ENCODE results near the gene MARCHF3. TPM values are rescaled to one million over a fixed set of nuclear protein-coding genes. Genes with fewer than 3 reads are reported as not detected.
"Not testable (repeated sequence)": the region's sequence is repeated elsewhere in the genome, so short reads cannot be mapped to it uniquely, and the experiment has no call there.

Gene MARCHF3
- total and polyA plus RNA-seq, 3 experiments from 2014 or later = 1.9 to 2.9 (median 2.5) TPM

DNA sequence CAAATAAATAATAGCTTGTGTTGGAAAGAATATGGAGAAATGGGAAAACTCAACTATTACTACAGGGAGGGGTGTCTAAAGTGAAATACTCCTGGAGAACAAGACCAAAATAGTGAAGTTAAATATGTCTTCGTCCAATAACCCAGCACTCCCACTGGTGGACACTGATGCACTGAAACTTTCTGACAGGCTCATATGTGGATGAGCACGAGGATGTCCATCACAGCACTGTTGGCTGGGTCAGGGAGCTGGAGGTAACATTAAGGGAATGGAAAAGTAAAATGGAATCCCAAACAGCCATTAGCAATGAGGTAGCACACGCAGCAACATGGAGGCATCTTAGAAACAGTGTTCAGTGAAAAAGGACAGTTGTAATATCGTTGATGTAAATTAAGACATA is 167.0 kb downstream of the MARCHF3 start:
- Histone ChIP-seq H3K9me3 (ENCODE audit: low read length) (no peaks in the 10 kb centered on the region), H3K27me3 (ENCODE audit: insufficient read depth, low read length, poor library complexity, severe bottlenecking) (no peaks in the 10 kb centered on the region), H3K27ac (ENCODE audit: low read depth, low read length) (no peak overlapping the region), H3K4me3 (ENCODE audit: low read length) (no peak overlapping the region), H3K36me3 (ENCODE audit: insufficient read depth, low read length) (no peaks in the 10 kb centered on the region), H3K4me1 (ENCODE audit: insufficient read depth, low read length) (no peaks in the 10 kb centered on the region)
- Mint-ChIP-seq H3K4me3 (no peak overlapping the region), H3K9me3 (no peaks in the 10 kb centered on the region), H3K27ac (no peak overlapping the region), H3K4me1 (peaks cover 0 to 2% (median 0%) of the 10 kb centered on the region in 3 donors), H3K36me3 (no peaks in the 10 kb centered on the region), H3K27me3 (no peaks in the 10 kb centered on the region)
- ChIA-PET POLR2A (no interaction called here), CTCF (interaction anchor here (1.6 kb wide), 1 partner anchor 11 kb away, joined by 3 read pairs; no protein-coding TSS in a partner anchor)
- no peak for DNase-seq

DNA sequence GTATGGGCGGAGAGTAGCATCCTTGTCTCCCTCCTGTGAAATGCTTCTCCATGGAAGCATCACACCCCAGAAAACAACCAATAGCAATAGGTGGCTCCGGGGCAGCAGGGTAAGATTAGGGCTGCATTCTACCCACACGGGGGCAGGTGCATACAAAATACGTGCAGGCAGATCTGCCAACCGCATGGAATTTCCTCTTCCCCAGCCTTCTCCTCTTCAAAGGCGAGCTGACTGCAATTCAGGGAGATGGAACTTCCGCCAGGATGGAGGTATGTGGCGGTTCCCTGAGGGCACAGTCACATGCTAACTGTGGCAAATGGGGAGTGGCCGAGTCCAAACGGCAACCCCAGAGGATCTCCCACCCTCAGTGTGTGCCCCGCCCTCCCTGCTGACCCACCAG is 171.9 kb downstream of the MARCHF3 start:
- DNase-seq = no peak
- Mint-ChIP-seq H3K4me1 (peaks cover 17 to 19% (median 18%) of the 10 kb centered on the region in 3 donors), H3K27me3 (no peaks in the 10 kb centered on the region), H3K4me3 (no peak overlapping the region), H3K36me3 (peaks cover 1 to 9% (median 3%) of the 10 kb centered on the region in 3 donors), H3K27ac (no peak overlapping the region), H3K9me3 (peaks cover 0 to 3% (median 0%) of the 10 kb centered on the region in 5 donors)
- Histone ChIP-seq H3K27ac (ENCODE audit: low read depth, low read length) (no peak overlapping the region), H3K4me1 (ENCODE audit: insufficient read depth, low read length) (peaks cover 7% of the 10 kb centered on the region), H3K9me3 (ENCODE audit: low read length) (no peaks in the 10 kb centered on the region), H3K4me3 (ENCODE audit: low read length) (no peak overlapping the region), H3K36me3 (ENCODE audit: insufficient read depth, low read length) (no peaks in the 10 kb centered on the region), H3K27me3 (ENCODE audit: insufficient read depth, low read length, poor library complexity, severe bottlenecking) (no peaks in the 10 kb centered on the region)
- ChIA-PET POLR2A (no interaction called here), CTCF (no interaction called here)

DNA sequence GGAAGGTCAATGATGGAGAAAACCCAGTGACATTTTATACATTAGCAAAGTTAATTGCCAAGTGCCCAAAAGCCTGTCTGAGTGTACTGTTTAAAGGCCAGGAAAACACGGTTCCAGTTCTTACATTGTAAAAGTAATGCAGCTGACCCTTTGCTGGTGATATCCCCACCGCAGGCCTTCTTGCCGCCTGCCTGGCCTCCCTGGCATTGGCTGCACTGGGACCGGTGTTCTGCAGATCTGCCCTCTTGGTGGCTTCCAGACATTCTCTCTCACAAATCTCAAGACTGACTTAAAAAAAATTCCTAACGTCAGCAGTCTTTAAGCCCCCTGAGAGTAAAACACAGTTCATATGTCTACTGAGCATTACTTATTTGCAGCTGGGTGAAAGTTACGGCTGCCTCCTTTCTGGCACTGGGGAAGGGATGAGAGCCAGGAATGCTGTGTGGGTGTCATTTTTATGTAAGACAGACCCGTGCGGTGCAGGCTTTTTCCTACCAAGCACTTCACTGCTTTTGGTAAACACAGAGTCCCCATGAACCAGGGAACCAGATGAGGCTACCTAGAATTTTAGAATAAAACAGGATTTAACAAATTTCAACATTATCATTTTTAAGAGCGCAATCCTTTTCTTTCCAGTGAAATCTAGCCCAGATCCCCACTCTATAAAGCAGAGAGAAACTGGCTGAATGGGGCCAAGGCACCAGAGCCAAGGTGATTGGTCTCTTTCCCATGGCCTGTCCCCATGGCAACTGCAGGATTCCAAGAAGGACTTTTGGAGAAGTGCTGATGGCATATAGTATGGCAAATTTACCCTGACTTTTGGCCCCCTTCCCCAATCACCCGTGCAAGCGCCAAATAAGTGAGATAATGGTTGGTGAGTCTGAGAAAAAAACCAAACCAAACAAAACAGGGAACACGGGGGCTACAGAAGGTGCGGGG is 172.6 kb downstream of the MARCHF3 start:
- DNase-seq = no peak
- Mint-ChIP-seq H3K36me3 (peaks cover 1 to 9% (median 3%) of the 10 kb centered on the region in 3 donors), H3K4me1 (peaks cover 24 to 26% (median 25%) of the 10 kb centered on the region in 3 donors), H3K27me3 (no peaks in the 10 kb centered on the region), H3K9me3 (peaks cover 0 to 3% (median 0%) of the 10 kb centered on the region in 5 donors), H3K4me3 (no peak overlapping the region), H3K27ac (peak overlapping the region in 1 of 8 donors; percentile 85)
- H3K36me3 ChIP-seq (ENCODE audit: insufficient read depth, low read length) = no peaks in the 10 kb centered on the region
- no peaks in the 10 kb centered on the region for H3K27me3 ChIP-seq (ENCODE audit: insufficient read depth, low read length, poor library complexity, severe bottlenecking)
- POLR2A ChIA-PET = no interaction called here
- no peaks in the 10 kb centered on the region for H3K9me3 ChIP-seq (ENCODE audit: low read length)
- H3K4me3 ChIP-seq (ENCODE audit: low read length) = no peak overlapping the region
- CTCF ChIA-PET = no interaction called here
- no peak overlapping the region for H3K27ac ChIP-seq (ENCODE audit: low read depth, low read length)
- H3K4me1 ChIP-seq (ENCODE audit: insufficient read depth, low read length) = peaks cover 14% of the 10 kb centered on the region

DNA sequence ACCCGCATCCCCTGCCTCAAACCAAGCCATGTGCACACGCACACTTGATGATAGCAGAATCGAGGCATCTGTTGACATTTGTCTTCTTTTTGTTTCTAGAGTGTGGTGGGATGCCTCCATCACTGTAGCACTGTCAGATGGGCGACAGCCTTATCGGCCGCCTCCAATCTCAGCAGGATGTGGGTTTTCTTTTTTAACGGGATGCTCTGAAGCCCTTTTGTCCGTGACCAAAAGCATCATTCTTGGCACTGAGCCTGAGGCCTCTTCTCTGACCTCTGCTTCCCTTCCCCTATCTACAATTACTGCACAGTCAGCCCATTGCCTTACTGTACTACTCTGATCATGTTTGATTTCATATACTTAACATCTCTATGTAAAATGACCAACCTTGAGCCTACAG is 175.1 kb downstream of the MARCHF3 start:
- POLR2A ChIA-PET = no interaction called here
- H3K4me3 ChIP-seq (ENCODE audit: low read length) = no peak overlapping the region
- H3K36me3 ChIP-seq (ENCODE audit: insufficient read depth, low read length) = no peaks in the 10 kb centered on the region
- peaks cover 0 to 3% (median 0%) of the 10 kb centered on the region in 5 donors for H3K9me3 Mint-ChIP-seq
- peaks cover 1 to 9% (median 3%) of the 10 kb centered on the region in 3 donors for H3K36me3 Mint-ChIP-seq
- no peak overlapping the region for H3K27ac ChIP-seq (ENCODE audit: low read depth, low read length)
- peak overlapping the region; percentile 2 to 86 (median 66) for H3K27ac Mint-ChIP-seq
- no peaks in the 10 kb centered on the region for H3K9me3 ChIP-seq (ENCODE audit: low read length)
- H3K4me1 Mint-ChIP-seq = peaks cover 42 to 46% (median 46%) of the 10 kb centered on the region in 3 donors
- no peaks in the 10 kb centered on the region for H3K27me3 ChIP-seq (ENCODE audit: insufficient read depth, low read length, poor library complexity, severe bottlenecking)
- CTCF ChIA-PET = interaction anchor here (1.6 kb wide), 1 partner anchor 23 kb away, joined by 4 read pairs; no protein-coding TSS in a partner anchor
- peaks cover 34% of the 10 kb centered on the region for H3K4me1 ChIP-seq (ENCODE audit: insufficient read depth, low read length)
- no peaks in the 10 kb centered on the region for H3K27me3 Mint-ChIP-seq
- DNase-seq = no peak
- H3K4me3 Mint-ChIP-seq = peak overlapping the region; percentile 3 to 70 (median 34)

- peak overlapping the region in 3 of 8 donors; percentile 61 to 86 (median 78) for H3K27ac Mint-ChIP-seq
- no peaks in the 10 kb centered on the region for H3K9me3 ChIP-seq (ENCODE audit: low read length)
- H3K27me3 Mint-ChIP-seq = no peaks in the 10 kb centered on the region
- H3K4me3 ChIP-seq (ENCODE audit: low read length) = no peak overlapping the region
- peaks cover 42 to 46% (median 46%) of the 10 kb centered on the region in 3 donors for H3K4me1 Mint-ChIP-seq
- POLR2A ChIA-PET = interaction anchor here (1.0 to 2.4 kb wide), 3 partner anchors 9 to 77 kb away, joined by 3 to 24 read pairs (median 5); partner anchors contain the start of gene LMNB1
- H3K4me3 Mint-ChIP-seq = peak overlapping the region in 4 of 7 donors; percentile 19 to 63 (median 44)
- H3K27me3 ChIP-seq (ENCODE audit: insufficient read depth, low read length, poor library complexity, severe bottlenecking) = no peaks in the 10 kb centered on the region
- peaks cover 1 to 9% (median 3%) of the 10 kb centered on the region in 3 donors for H3K36me3 Mint-ChIP-seq
- DNase-seq = no peak
- no peaks in the 10 kb centered on the region for H3K36me3 ChIP-seq (ENCODE audit: insufficient read depth, low read length)
- peaks cover 0 to 3% (median 0%) of the 10 kb centered on the region in 5 donors for H3K9me3 Mint-ChIP-seq
- peaks cover 34% of the 10 kb centered on the region for H3K4me1 ChIP-seq (ENCODE audit: insufficient read depth, low read length)
- CTCF ChIA-PET = interaction anchor here (1.6 to 2.4 kb wide), 2 partner anchors 23 to 77 kb away, joined by 4 to 13 read pairs; partner anchors contain the start of gene LMNB1
- no peak overlapping the region for H3K27ac ChIP-seq (ENCODE audit: low read depth, low read length)
These were observed 175.7 kb downstream of the MARCHF3 start for GRCh38 chr5:126854526-126855110.

GRCh38 chr5:126853541-126854307 is 176.6 kb downstream of the MARCHF3 start:
- H3K36me3 ChIP-seq (ENCODE audit: insufficient read depth, low read length); H3K9me3 ChIP-seq (ENCODE audit: low read length); H3K27me3 Mint-ChIP-seq; H3K36me3 Mint-ChIP-seq; H3K9me3 Mint-ChIP-seq; H3K27me3 ChIP-seq (ENCODE audit: insufficient read depth, low read length, poor library complexity, severe bottlenecking): not testable (repeated sequence)
- peak overlapping the region; percentile 78 to 95 (median 90) for H3K27ac Mint-ChIP-seq
- H3K4me3 Mint-ChIP-seq = peak overlapping the region; percentile 77 to 92 (median 86)
- POLR2A ChIA-PET = interaction anchor here (1.0 to 2.4 kb wide), 3 partner anchors 8 to 76 kb away, joined by 3 to 24 read pairs (median 5); partner anchors contain the start of gene LMNB1
- H3K4me1 Mint-ChIP-seq = peaks cover 42 to 46% (median 46%) of the 10 kb centered on the region in 3 donors
- CTCF ChIA-PET = interaction anchor here (1.0 to 2.4 kb wide), 3 partner anchors 18 to 76 kb away, joined by 3 to 13 read pairs (median 4); partner anchors contain the start of gene LMNB1
- peak overlapping the region; percentile 29 for H3K27ac ChIP-seq (ENCODE audit: low read depth, low read length)
- H3K4me3 ChIP-seq (ENCODE audit: low read length) = peak overlapping the region; percentile 14
- DNase-seq = peak in 4 of 5 donors; percentile 10 to 63 (median 49)
- peaks cover 34% of the 10 kb centered on the region for H3K4me1 ChIP-seq (ENCODE audit: insufficient read depth, low read length)

DNA sequence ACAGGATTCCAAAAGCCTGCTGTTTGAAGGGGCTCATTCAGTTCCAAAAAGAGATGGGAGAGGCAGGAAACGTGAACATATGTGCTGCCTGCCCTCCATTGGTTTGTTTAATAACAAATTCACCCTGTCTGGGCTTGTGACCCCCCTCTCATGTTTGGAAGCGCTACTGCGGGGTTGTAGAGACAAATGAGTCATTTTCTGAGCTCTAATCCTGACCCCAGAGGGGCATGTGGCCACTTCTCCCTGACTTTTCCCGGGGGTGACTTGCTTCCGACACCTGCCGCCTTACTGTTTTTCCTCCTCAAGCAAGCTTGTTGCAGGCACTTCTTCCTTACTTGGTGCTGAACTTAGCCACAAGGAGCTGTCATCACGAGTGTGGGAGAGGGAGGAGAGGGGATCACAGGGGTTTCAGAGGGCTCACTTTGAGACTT is 177.5 kb downstream of the MARCHF3 start:
- no peak overlapping the region for H3K27ac ChIP-seq (ENCODE audit: low read depth, low read length)
- POLR2A ChIA-PET = interaction anchor here (2.2 to 2.4 kb wide), 2 partner anchors 41 to 75 kb away, joined by 5 to 24 read pairs; partner anchors contain the start of gene LMNB1
- Mint-ChIP-seq H3K27me3 (no peaks in the 10 kb centered on the region), H3K27ac (peak overlapping the region; percentile 74 to 95 (median 92)), H3K36me3 (peaks cover 1 to 9% (median 3%) of the 10 kb centered on the region in 3 donors), H3K4me1 (peaks cover 42 to 46% (median 46%) of the 10 kb centered on the region in 3 donors), H3K9me3 (peaks cover 0 to 3% (median 0%) of the 10 kb centered on the region in 5 donors), H3K4me3 (peak overlapping the region; percentile 77 to 92 (median 86))
- H3K4me1 ChIP-seq (ENCODE audit: insufficient read depth, low read length) = peaks cover 34% of the 10 kb centered on the region
- no peak overlapping the region for H3K4me3 ChIP-seq (ENCODE audit: low read length)
- no peak for DNase-seq
- no peaks in the 10 kb centered on the region for H3K9me3 ChIP-seq (ENCODE audit: low read length)
- no peaks in the 10 kb centered on the region for H3K36me3 ChIP-seq (ENCODE audit: insufficient read depth, low read length)
- H3K27me3 ChIP-seq (ENCODE audit: insufficient read depth, low read length, poor library complexity, severe bottlenecking) = no peaks in the 10 kb centered on the region
- CTCF ChIA-PET = interaction anchor here (1.0 to 2.4 kb wide), 3 partner anchors 11 to 75 kb away, joined by 3 to 13 read pairs (median 3); partner anchors contain the start of gene LMNB1
